Renal cortex interstitium (tissue), 11 donors: ENCODE results near the gene STX11. TPM values are rescaled to one million over a fixed set of nuclear protein-coding genes. Genes with fewer than 3 reads are reported as not detected.

Experiments used
- DNase-seq, 11 donors: peaks; one replicate each; pipeline ENCODE4 v3.0.0-alpha.2; 2013; ENCODE audit warnings: low read depth in 9 of 11, low spot score in 4 of 11; ENCODE audit errors: extremely low read depth in 1 of 11
- polyA plus RNA-seq, 3 donors: library from polyadenylated mRNA; unstranded; fragments of 120-200 nt; gene quantifications; one replicate each; pipeline ENCODE4 v1.2.1, GENCODE V29; 2013; ENCODE audit not compliant: insufficient read length in 3 of 3

Gene STX11
- polyA plus RNA-seq, 3 donors: 0.81 to 1.3 (median 0.95) TPM

DNA sequence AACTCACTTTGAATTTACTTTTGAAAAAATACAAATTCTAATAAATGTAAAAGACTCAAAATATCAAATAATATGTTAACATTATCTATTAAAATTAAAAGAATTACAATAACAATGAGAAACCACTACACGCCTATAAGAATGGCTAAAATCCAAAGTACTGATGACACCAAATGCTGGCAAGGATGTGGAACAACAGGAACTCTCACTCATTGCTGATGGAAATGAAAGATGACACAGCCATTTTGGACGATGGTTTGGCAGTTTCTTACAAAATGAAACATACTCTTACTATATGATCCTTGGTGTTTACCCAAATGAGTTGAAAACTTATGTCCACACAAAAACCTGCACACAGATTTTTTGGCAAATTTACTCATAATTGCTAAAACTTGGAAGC is 15.6 kb upstream of the STX11 start:
- no peak for DNase-seq

GRCh38 chr6:144138542-144138941 is 11.8 kb upstream of the STX11 start:
- no peak for DNase-seq

DNA sequence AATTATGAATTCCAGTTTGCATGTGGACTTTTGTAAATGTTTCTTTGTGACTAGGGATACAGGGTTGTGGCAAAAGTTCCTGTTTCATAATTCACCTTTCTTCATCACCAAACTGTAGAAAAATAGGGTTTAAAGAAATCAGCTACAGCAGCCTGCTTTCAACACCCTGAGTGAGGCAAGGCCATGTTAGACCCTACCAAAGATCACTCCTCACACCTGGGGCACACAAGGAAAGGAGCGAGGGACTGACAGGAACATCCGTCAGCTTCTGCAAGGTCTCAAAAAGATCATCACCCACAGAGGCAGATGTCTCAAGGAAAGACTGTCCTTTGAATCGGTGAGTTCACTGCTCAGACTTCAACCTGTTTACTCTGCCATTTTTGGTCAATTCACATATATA is 10.5 kb upstream of the STX11 start:
- no peak for DNase-seq

DNA sequence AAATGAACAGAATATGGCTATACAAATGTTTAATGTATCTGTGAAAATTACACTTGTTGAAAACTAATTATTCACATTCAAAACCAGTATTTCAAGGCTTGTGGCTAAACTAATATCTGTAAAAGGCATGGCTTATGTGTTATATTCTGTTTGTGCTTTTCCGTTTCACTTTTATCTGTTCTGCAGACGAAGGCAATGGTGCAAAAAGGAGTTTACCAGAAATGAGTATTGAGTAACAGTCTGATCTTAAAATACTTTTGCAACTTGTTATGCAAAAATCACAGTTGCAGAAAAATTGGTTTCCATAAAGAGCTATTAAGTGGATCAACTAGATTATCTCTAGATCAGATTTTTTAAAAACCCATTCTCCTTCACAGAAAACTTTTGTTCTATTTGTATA is 9.4 kb upstream of the STX11 start:
- no peak for DNase-seq

- no peak for DNase-seq
These were observed 8.8 kb upstream of the STX11 start for GRCh38 chr6:144141470-144141869.

DNA sequence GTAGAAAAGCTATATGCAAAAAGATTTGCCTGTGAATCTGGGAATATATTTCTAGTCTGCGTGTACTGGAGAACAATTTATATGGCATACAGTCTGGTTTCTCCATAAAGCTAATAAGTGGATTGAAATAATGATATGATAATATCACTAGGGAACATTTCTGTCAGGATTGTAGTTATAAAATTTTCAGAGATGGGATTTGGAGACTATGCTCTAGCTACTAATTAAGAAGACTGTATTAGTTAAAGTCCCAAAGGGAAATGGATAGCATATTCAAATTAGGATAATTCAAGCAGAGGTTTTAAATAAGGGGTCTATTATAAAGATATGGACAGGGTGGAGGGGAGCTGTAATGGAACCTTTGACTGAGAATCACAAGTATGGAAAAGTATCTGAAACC is 7.2 kb upstream of the STX11 start:
- no peak for DNase-seq

DNA sequence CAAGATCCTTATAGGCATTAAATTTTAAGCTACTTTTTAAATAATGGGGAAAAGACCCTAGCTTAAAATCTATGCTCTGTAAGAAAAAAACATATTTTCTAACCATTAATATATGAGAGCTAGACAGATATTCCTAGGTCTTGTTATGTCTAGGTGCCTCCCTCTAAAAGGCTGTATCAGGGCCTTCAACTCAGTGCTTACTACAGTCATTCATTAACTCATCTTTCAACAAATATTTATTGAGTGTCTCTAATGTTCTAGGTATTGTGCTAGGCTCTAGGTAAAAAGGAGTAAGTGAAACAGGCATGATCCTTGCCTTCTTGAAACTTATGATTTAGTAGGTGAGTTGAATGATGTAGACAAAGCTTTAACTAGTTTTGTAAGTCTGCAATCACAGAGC is 6.4 kb upstream of the STX11 start:
- no peak for DNase-seq

DNA sequence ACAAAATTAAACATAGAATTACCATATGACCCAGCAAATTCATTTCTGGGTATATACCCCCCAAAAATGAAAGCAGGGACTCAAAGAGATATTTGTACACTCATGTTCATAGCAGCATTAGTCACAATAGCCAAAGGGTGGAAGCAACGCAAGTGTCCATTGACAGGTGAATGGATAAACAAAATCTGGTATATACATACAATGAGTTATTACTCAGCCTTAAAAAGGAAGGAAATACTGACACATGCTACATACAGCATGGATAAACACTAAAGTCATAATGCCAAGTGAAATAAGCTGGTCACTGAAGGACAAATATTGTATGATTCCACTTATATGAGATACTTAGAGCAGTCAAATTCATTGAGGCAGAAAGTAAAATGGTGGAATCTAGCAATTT is 5.3 kb upstream of the STX11 start:
- DNase-seq: no peak

- no peak for DNase-seq
These were observed 4.8 kb upstream of the STX11 start for GRCh38 chr6:144145541-144145940.

GRCh38 chr6:144148886-144149285 is 1.4 kb upstream of the STX11 start:
- DNase-seq: no peak

DNA sequence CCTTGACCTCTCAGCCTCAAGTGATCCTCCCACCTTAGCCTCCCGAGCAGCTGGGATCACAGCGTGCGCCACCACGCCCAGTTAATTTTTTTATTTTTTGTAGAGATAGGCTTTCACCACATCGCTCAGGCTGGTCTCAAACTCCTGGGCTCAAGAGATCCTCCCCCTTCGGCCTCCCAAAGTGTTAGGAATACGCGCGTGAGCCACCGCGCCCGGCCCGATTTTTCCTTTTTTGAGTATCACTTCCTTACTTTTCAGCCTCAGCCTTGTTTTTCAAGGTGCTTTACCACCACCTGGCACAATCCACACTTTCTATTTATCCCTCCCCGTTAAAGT is 791 bp upstream of the STX11 start:
- no peak for DNase-seq

DNA sequence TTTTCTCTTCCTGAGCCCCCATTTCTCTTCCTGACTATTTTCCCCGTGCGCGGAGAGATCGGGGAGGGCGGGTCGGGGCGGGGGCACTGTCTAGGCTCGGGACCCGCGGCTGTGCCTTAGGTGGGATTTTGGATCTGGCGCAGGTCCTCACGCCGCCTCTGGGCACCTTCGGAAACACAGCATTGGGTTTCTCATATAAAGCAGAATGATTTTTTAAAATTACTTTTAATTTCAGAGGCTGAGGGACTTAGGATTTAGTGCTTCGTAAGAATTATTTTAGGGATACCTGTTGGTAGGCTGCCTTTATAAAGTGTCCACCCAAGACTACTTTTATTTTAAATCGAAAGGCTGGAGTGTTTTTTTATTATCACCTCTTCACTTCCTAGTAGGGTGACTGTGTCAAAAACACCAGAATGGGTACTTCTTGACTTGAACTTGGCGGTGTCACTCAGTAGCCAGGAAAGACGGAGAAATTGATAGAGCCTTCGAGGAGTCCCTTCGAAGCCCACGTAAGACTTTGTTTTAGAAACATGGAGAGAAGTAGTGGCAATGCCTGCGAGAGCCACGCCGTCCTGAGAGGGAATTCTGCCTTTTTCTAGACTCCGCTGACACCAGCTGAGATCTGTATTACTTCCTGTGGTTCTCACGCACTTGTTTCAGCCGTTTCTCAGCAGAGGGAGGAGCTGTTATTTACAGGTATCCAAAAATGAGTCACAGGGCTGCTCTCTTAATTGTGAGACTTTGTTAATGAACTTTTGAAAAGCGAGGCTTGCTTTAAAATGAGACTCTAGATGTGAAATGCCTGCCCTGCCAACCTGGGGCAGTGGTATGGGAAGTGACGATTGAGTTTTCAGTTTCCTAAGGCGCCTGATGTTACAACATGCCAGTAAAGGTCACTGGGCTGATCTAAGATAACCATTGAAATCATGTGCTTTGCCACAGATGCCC is 667 bp downstream of the STX11 start:
- peak in 4 of 11 donors; percentile 12 to 31 (median 20) for DNase-seq

DNA sequence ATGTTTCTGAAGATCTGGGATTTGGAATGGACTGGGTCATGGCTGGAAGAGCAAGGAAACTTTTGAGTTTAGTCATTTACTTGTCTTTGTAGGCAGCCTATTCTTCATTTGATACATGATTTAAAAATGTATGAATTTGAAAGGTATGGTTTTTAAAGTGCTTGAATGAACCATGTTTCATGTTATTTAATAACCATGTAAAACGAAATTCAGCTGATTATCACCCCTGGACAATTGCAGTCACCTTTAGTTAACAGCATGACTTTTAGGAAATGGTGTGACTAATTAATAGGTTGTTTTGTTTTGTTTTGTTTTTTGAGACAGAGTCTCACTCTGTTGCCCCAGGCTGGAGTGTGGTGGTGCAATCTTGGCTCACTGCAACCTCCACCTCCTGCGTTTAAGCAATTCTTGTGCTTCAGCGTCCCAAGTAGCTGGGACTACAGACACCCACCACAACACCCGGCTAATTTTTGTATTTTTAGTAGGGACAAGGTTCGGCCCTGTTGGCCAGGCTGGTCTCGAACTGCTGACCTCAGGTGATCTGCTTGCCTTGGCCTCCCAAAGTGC is 2.1 kb downstream of the STX11 start:
- no peak for DNase-seq

DNA sequence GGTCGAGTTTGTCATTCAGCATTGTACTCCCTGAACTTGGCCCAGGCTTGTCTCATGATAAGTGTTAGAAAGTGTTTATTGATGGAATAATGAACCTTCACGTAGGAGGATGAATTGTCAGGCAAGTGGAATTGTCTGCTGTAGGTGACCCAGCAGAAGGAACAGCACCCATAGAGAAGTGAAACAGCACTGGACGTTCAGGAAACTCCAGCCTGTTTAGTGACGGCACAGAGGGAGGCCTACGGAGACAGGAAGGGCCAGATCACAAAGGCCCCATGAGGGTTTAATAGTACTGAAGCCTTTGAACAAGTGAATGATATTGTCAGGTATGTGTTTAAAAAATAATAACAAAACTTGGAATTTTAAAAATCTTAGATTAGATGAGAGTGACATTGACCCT is 2.9 kb downstream of the STX11 start:
- DNase-seq: no peak

DNA sequence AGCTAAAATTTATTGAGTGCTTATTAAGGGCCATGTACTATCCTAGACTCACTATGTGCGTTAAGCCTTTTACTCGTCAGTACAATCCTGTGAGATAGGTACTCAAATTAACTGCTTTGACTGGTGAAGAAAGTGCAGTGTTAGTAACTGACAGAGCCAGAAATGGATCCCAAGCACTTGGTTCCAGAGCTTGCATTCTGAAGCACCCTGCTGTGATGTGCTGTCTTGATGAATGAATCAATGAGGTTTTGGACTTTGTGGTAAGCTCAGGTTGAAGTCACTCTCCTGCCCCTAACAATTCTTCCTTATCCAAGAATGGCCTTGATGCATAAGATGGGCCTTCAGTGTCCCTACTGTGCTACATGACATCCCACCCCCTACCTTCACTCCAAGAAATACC is 3.7 kb downstream of the STX11 start:
- DNase-seq: no peak

- no peak for DNase-seq
These were observed 5.2 kb downstream of the STX11 start for GRCh38 chr6:144155529-144155928.

DNA sequence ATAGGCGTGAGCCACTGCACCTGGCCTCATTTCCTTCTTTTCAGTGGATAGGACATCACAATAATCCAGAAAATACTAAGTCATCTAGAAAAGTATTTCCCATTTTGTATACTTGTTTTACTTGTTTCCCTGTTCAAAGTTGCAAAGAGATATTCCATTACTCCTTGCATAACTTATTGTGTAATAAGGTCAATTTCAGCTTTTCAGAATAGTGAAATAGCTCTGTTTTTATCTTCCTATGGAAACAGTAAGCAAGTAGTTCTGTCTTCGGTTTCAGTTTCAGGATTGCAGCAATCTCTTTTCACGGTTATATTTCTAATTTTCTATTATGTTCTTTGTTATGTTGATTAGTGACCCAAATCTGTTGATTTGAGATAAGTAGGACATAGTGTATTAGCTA is 6.0 kb downstream of the STX11 start:
- DNase-seq: no peak

DNA sequence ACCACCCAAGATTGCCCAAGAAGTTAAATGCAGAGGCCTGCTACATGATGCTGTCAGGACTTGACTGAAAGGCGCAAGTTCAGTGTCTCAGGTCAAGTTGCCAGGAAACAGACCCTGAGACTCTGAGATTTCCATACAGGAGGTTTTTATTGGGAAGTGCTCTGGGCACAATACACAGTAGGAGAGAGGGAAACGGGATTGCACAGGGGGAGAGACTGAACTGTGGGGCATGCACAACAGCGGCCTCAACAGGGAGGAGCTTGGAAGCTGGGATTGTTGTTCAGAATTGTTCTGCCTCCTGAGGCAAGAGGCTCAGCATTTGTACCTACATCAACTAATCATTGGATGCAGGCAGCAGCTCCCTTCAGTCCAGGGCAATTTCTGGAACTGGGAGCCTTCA is 6.7 kb downstream of the STX11 start:
- no peak for DNase-seq

DNA sequence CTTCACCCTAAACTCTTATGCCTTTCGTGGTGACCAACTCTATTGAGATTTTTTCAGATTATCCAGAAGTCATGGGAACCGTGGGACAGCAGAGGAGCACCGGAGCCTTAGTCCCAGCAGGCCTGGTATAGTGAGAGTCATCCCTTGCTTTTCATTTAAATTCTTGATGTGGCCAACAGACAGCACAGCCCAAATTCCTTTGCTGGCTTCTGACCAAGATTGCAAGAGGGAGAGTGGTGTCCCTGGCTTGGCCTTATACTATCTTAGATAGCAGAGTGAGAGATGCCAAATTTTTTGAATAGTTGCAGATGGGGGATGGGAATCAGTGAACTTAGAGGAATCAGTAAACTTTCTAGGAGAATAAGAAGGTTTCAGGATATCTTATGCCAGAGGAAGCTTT is 7.8 kb downstream of the STX11 start:
- peak in 5 of 11 donors; percentile 13 to 46 (median 19) for DNase-seq

GRCh38 chr6:144159223-144159622 is 8.9 kb downstream of the STX11 start:
- DNase-seq: no peak

- no peak for DNase-seq
These were observed 9.4 kb downstream of the STX11 start for GRCh38 chr6:144159742-144160141.
